ENCODE measurements around the gene S100A6. TPM values are rescaled to one million over a fixed set of nuclear protein-coding genes. Genes with fewer than 3 reads are reported as not detected.

S100A6 gene
- total and polyA plus RNA-seq, 8 donors = 154 to 2,520 (median 634) TPM

GRCh38 chr1:153532769-153533599 is 2.8 kb downstream of the S100A6 start:
- intact Hi-C loops (cut with DNase I; ENCODE audit: low total_unique reads) = loop anchor here (5.0 kb wide), 1 partner anchor 34 kb away; the partner anchor contains the start of gene S100A2
- 12 to 14% (median 13%) methylated on average over 34 of the region's 34 CpGs for WGBS, 5 donors

GRCh38 chr1:153532181-153532580 is 3.6 kb downstream of the S100A6 start:
- no peaks in the 10 kb centered on the region for H3K27me3 ChIP-seq
- peak overlapping the region; percentile 9 to 99 (median 99) for H3K27ac ChIP-seq
- TF ChIP-seq EP300 (IDR thresholded peaks at IDR 0.05) (no peak), POLR2AphosphoS5 (IDR thresholded peaks at IDR 0.05) (no peak), CTCF (IDR thresholded peaks at IDR 0.05) (no peak), POLR2A (IDR thresholded peaks at IDR 0.05) (no peak)
- no peaks in the 10 kb centered on the region for H3K9me3 ChIP-seq
- peaks cover 0 to 9% (median 0%) of the 10 kb centered on the region in 4 donors for H3K36me3 ChIP-seq
- WGBS, 5 donors = 53 to 65% (median 54%) methylated on average over 2 of the region's 2 CpGs
- DNase-seq = no peak
- H3K4me1 ChIP-seq = peaks cover 46 to 51% (median 49%) of the 10 kb centered on the region in 4 donors
- H3K4me3 ChIP-seq = no peak overlapping the region
- intact Hi-C loops (cut with DNase I; ENCODE audit: low total_unique reads) = loop anchor here (5.0 kb wide), 1 partner anchor 35 kb away; the partner anchor contains the start of gene S100A2

More at GRCh38 chr1:153532769-153533599, 2.8 kb downstream of the S100A6 start:
- H3K9me3 ChIP-seq = no peaks in the 10 kb centered on the region
- H3K36me3 ChIP-seq = peaks cover 0 to 9% (median 0%) of the 10 kb centered on the region in 4 donors
- H3K27ac ChIP-seq = peak overlapping the region; percentile 91 to 99 (median 99)
- DNase-seq = peak; percentile 88 to 96
- H3K27me3 ChIP-seq = no peaks in the 10 kb centered on the region
- H3K4me1 ChIP-seq = peaks cover 46 to 53% (median 50%) of the 10 kb centered on the region in 4 donors
- peak overlapping the region; percentile 55 to 78 (median 76) for H3K4me3 ChIP-seq
- TF ChIP-seq EP300 (IDR thresholded peaks at IDR 0.05) (no peak), POLR2AphosphoS5 (IDR thresholded peaks at IDR 0.05) (peak; percentile 31 to 49 (median 34)), POLR2A (IDR thresholded peaks at IDR 0.05) (no peak), CTCF (IDR thresholded peaks at IDR 0.05) (peak in 5 of 7 experiments; percentile 81 to 93 (median 85))

- H3K27me3 ChIP-seq = no peaks in the 10 kb centered on the region
- no peak for DNase-seq
- peaks cover 43 to 46% (median 44%) of the 10 kb centered on the region in 4 donors for H3K4me1 ChIP-seq
- intact Hi-C loops (cut with DNase I; ENCODE audit: low total_unique reads) = loop anchor here (5.0 kb wide), 1 partner anchor 36 kb away; the partner anchor contains the start of gene S100A2
- H3K4me3 ChIP-seq = no peak overlapping the region
- H3K27ac ChIP-seq = peak overlapping the region in 4 of 5 donors; percentile 96 to 99 (median 99)
- TF ChIP-seq CTCF (IDR thresholded peaks at IDR 0.05) (no peak), EP300 (IDR thresholded peaks at IDR 0.05) (no peak), POLR2A (IDR thresholded peaks at IDR 0.05) (no peak), POLR2AphosphoS5 (IDR thresholded peaks at IDR 0.05) (no peak)
- WGBS, 5 donors = 79 to 94% (median 89%) methylated on average over 3 of the region's 3 CpGs
- peaks cover 0 to 9% (median 0%) of the 10 kb centered on the region in 4 donors for H3K36me3 ChIP-seq
- no peaks in the 10 kb centered on the region for H3K9me3 ChIP-seq
Measured at GRCh38 chr1:153531638-153532037, 4.2 kb downstream of the S100A6 start.

GRCh38 chr1:153527683-153528040 is 8.1 kb downstream of the S100A6 start:
- TF ChIP-seq POLR2AphosphoS5 (IDR thresholded peaks at IDR 0.05) (no peak), CTCF (IDR thresholded peaks at IDR 0.05) (no peak), EP300 (IDR thresholded peaks at IDR 0.05) (no peak), POLR2A (IDR thresholded peaks at IDR 0.05) (no peak)
- Histone ChIP-seq H3K27me3 (no peaks in the 10 kb centered on the region), H3K9me3 (no peaks in the 10 kb centered on the region), H3K36me3 (no peaks in the 10 kb centered on the region), H3K27ac (no peak overlapping the region), H3K4me3 (no peak overlapping the region), H3K4me1 (peaks cover 12 to 17% (median 13%) of the 10 kb centered on the region in 4 donors)
- intact Hi-C loops (cut with DNase I; ENCODE audit: low total_unique reads) = no loop called here
- 85 to 95% (median 92%) methylated on average over 5 of the region's 5 CpGs for WGBS, 5 donors
- no peak for DNase-seq
